ENCODE measurements around the gene EIF6. TPM values are rescaled to one million over a fixed set of nuclear protein-coding genes. Genes with fewer than 3 reads are reported as not detected.

Gene EIF6
- total and polyA plus RNA-seq, 4 donors: 60.8 to 160 (median 106) TPM

DNA sequence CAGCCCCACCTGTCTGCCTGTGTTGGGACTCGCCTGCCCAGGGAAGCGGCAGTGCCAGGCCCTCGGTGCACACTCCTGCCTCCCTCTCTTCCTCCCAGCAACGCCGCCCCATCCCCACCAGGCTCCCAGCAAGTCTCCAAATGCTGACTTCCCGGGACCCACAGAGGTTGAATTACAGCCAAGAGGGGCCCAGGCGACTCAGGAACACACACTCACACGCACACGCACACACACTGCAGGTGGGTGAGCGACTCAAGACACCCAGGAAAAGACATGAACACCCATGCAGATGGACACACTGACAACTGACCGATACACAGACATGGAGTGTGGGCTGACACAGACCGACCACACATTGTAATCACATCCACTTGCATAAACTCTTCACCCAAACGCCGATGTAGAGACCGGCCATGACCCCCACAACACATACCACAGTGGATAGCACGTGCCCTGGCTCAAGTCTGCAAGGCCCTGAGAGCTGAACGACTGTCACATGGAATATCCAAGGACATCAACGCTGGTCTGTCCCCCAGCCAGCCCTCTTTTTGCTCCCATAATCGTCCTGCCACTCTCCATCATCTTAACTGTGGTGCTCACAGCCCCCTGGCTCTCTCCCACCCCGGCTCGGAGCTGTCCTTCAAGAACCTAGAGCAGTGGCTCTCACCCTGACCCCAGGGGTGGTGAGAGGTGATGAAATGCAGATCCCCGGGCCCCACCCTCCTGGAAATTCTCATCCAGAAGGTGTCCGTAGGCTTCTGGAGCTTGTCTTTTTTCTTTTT is 8.1 kb upstream of the EIF6 start:
- Histone ChIP-seq H3K9ac (ENCODE audit: low read depth in 1 of 2, low read length in 2 of 2) (no peak overlapping the region), H3K36me3 (ENCODE audit: control insufficient read depth in 4 of 4, insufficient read depth in 3 of 4, low read depth in 1 of 4, low read length in 3 of 4) (no peaks in the 10 kb centered on the region), H3K27ac (ENCODE audit: low read depth in 1 of 2, low read length in 2 of 2) (no peak overlapping the region), H3K27me3 (ENCODE audit: control insufficient read depth in 4 of 4, insufficient read depth in 4 of 4, low read length in 3 of 4) (no peaks in the 10 kb centered on the region), H3K9me3 (ENCODE audit: control insufficient read depth in 4 of 4, low read length in 3 of 4) (no peaks in the 10 kb centered on the region), H3K4me1 (ENCODE audit: control insufficient read depth in 4 of 4, insufficient read depth in 4 of 4, low read length in 3 of 4) (no peaks in the 10 kb centered on the region), H3K4me3 (ENCODE audit: low read depth in 1 of 3, low read length in 3 of 3) (no peak overlapping the region)
- no peak for DNase-seq (ENCODE audit: low spot score)
- TF ChIP-seq FOXA1 (IDR thresholded peaks at IDR 0.05) (no peak), FOXA2 (IDR thresholded peaks at IDR 0.05) (no peak), YY1 (IDR thresholded peaks at IDR 0.05) (no peak), GABPA (IDR thresholded peaks at IDR 0.05 in 1 of 2, conservative IDR thresholded peaks at IDR 0.05 in 1 of 2) (no peak), SP1 (IDR thresholded peaks at IDR 0.05) (no peak), HNF4G (IDR thresholded peaks at IDR 0.05) (no peak), EGR1 (IDR thresholded peaks at IDR 0.05; ENCODE audit: low read depth in 2 of 2) (no peak), HNF4A (conservative IDR thresholded peaks at IDR 0.05) (no peak), JUND (IDR thresholded peaks at IDR 0.05) (no peak), RAD21 (IDR thresholded peaks at IDR 0.05) (no peak), RXRA (IDR thresholded peaks at IDR 0.05) (no peak), NR2F2 (IDR thresholded peaks at IDR 0.05) (no peak), TAF1 (conservative IDR thresholded peaks at IDR 0.05) (no peak)
- TF ChIP-seq, protein P1, sequence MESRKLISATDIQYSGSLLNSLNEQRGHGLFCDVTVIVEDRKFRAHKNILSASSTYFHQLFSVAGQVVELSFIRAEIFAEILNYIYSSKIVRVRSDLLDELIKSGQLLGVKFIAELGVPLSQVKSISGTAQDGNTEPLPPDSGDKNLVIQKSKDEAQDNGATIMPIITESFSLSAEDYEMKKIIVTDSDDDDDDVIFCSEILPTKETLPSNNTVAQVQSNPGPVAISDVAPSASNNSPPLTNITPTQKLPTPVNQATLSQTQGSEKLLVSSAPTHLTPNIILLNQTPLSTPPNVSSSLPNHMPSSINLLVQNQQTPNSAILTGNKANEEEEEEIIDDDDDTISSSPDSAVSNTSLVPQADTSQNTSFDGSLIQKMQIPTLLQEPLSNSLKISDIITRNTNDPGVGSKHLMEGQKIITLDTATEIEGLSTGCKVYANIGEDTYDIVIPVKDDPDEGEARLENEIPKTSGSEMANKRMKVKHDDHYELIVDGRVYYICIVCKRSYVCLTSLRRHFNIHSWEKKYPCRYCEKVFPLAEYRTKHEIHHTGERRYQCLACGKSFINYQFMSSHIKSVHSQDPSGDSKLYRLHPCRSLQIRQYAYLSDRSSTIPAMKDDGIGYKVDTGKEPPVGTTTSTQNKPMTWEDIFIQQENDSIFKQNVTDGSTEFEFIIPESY (IDR thresholded peaks at IDR 0.05): no peak
- TF ChIP-seq, protein P2, sequence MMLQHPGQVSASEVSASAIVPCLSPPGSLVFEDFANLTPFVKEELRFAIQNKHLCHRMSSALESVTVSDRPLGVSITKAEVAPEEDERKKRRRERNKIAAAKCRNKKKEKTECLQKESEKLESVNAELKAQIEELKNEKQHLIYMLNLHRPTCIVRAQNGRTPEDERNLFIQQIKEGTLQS (IDR thresholded peaks at IDR 0.05): no peak
- TF ChIP-seq, protein P3, sequence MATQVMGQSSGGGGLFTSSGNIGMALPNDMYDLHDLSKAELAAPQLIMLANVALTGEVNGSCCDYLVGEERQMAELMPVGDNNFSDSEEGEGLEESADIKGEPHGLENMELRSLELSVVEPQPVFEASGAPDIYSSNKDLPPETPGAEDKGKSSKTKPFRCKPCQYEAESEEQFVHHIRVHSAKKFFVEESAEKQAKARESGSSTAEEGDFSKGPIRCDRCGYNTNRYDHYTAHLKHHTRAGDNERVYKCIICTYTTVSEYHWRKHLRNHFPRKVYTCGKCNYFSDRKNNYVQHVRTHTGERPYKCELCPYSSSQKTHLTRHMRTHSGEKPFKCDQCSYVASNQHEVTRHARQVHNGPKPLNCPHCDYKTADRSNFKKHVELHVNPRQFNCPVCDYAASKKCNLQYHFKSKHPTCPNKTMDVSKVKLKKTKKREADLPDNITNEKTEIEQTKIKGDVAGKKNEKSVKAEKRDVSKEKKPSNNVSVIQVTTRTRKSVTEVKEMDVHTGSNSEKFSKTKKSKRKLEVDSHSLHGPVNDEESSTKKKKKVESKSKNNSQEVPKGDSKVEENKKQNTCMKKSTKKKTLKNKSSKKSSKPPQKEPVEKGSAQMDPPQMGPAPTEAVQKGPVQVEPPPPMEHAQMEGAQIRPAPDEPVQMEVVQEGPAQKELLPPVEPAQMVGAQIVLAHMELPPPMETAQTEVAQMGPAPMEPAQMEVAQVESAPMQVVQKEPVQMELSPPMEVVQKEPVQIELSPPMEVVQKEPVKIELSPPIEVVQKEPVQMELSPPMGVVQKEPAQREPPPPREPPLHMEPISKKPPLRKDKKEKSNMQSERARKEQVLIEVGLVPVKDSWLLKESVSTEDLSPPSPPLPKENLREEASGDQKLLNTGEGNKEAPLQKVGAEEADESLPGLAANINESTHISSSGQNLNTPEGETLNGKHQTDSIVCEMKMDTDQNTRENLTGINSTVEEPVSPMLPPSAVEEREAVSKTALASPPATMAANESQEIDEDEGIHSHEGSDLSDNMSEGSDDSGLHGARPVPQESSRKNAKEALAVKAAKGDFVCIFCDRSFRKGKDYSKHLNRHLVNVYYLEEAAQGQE (IDR thresholded peaks at IDR 0.05): no peak
- TF ChIP-seq, protein P4, sequence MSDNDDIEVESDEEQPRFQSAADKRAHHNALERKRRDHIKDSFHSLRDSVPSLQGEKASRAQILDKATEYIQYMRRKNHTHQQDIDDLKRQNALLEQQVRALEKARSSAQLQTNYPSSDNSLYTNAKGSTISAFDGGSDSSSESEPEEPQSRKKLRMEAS (IDR thresholded peaks at IDR 0.05): no peak
- TF ChIP-seq, protein P5, sequence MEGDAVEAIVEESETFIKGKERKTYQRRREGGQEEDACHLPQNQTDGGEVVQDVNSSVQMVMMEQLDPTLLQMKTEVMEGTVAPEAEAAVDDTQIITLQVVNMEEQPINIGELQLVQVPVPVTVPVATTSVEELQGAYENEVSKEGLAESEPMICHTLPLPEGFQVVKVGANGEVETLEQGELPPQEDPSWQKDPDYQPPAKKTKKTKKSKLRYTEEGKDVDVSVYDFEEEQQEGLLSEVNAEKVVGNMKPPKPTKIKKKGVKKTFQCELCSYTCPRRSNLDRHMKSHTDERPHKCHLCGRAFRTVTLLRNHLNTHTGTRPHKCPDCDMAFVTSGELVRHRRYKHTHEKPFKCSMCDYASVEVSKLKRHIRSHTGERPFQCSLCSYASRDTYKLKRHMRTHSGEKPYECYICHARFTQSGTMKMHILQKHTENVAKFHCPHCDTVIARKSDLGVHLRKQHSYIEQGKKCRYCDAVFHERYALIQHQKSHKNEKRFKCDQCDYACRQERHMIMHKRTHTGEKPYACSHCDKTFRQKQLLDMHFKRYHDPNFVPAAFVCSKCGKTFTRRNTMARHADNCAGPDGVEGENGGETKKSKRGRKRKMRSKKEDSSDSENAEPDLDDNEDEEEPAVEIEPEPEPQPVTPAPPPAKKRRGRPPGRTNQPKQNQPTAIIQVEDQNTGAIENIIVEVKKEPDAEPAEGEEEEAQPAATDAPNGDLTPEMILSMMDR (IDR thresholded peaks at IDR 0.05; ENCODE audit: low read depth, low read length, missing input control): no peak
- 82% methylated on average over 23 of the region's 23 CpGs for WGBS

All from liver (tissue), 9 donors.